Activated CD8-positive, alpha-beta memory T cell treated with anti-CD3 and anti-CD28 coated beads, Interleukin-2, amount 50 U/mL, for 48 hours (primary cell): ENCODE data around the gene MCM9.
"Not testable (repeated sequence)": the region's sequence is repeated elsewhere in the genome, so short reads cannot be mapped to it uniquely, and the experiment has no call there.

Source experiments
- DNase-seq: peaks from one replicate; pipeline ENCODE4 v3.0.0-alpha.2; 2020

MCM9 gene

GRCh38 chr6:118893064-118893806 is 41.7 kb downstream of the MCM9 start:
- DNase-seq: no peak

GRCh38 chr6:118892355-118892991 is 42.5 kb downstream of the MCM9 start:
- no peak for DNase-seq

GRCh38 chr6:118890997-118891790 is 43.8 kb downstream of the MCM9 start:
- no peak for DNase-seq

- no peak for DNase-seq
These were observed 45.8 kb downstream of the MCM9 start for GRCh38 chr6:118889163-118889562.

- no peak for DNase-seq
These were observed 48.3 kb downstream of the MCM9 start for GRCh38 chr6:118886641-118887040.

GRCh38 chr6:118882314-118882905 is 52.5 kb downstream of the MCM9 start:
- no peak for DNase-seq

GRCh38 chr6:118881440-118882313 is 53.3 kb downstream of the MCM9 start:
- DNase-seq: no peak

- no peak for DNase-seq
These were observed 57.2 kb downstream of the MCM9 start for GRCh38 chr6:118877806-118878205.

- DNase-seq: no peak
These were observed 58.1 kb downstream of the MCM9 start for GRCh38 chr6:118876814-118877213.

GRCh38 chr6:118876198-118876597 is 58.8 kb downstream of the MCM9 start:
- DNase-seq: no peak

GRCh38 chr6:118875672-118876071 is 59.3 kb downstream of the MCM9 start:
- no peak for DNase-seq

GRCh38 chr6:118873239-118873638 is 61.7 kb downstream of the MCM9 start:
- no peak for DNase-seq

GRCh38 chr6:118872726-118873125 is 62.2 kb downstream of the MCM9 start:
- DNase-seq: no peak

- DNase-seq: no peak
These were observed 62.6 kb downstream of the MCM9 start for GRCh38 chr6:118872318-118872717.

GRCh38 chr6:118871331-118871730 is 63.6 kb downstream of the MCM9 start:
- DNase-seq: no peak

- DNase-seq: no peak
These were observed 64.9 kb downstream of the MCM9 start for GRCh38 chr6:118869894-118870589.

GRCh38 chr6:118869350-118869749 is 65.6 kb downstream of the MCM9 start:
- DNase-seq: no peak

GRCh38 chr6:118868901-118869300 is 66.1 kb downstream of the MCM9 start:
- not testable (repeated sequence) for DNase-seq

GRCh38 chr6:118867181-118867580 is 67.8 kb downstream of the MCM9 start:
- no peak for DNase-seq

- DNase-seq: no peak
These were observed 69.9 kb downstream of the MCM9 start for GRCh38 chr6:118865100-118865391.

GRCh38 chr6:118864341-118865099 is 70.4 kb downstream of the MCM9 start:
- no peak for DNase-seq
